Measurements from ENCODE around the gene BCKDK. TPM values are rescaled to one million over a fixed set of nuclear protein-coding genes. Genes with fewer than 3 reads are reported as not detected.
A peak's percentile ranks its signal among the peaks of the same experiment; 100 is the strongest.

The BCKDK gene
- total and polyA plus RNA-seq, 2 of the 13 experiments (the other 11 are each of a cell fraction or from before 2014, with no cell fraction given), result 24.9 to 42.6 TPM

- TF ChIP-seq PRDM10 (CRISPR knock-in tag; IDR thresholded peaks at IDR 0.05; ENCODE audit: low read depth) (peak; percentile 85; the same call in 1 of the 2 replicates), ZBTB26 (CRISPR knock-in tag; IDR thresholded peaks at IDR 0.05; ENCODE audit: borderline replicate concordance) (peak; percentile 88), KAT7 (CRISPR knock-in tag; IDR thresholded peaks at IDR 0.05; ENCODE audit: borderline replicate concordance) (peak; percentile 64; the same call in 1 of the 2 replicates), IKZF1 (IDR thresholded peaks at IDR 0.05) (no peak), ZNF781 (CRISPR knock-in tag; IDR thresholded peaks at IDR 0.05; ENCODE audit: borderline replicate concordance, not compliant biosample characterization) (peak; percentile 71), GATAD2A (CRISPR knock-in tag; IDR thresholded peaks at IDR 0.05) (peak; percentile 69), RARA (CRISPR knock-in tag; IDR thresholded peaks at IDR 0.05) (peak; percentile 46), SAFB2 (CRISPR knock-in tag; IDR thresholded peaks at IDR 0.05; ENCODE audit: borderline replicate concordance, low read depth) (peak; percentile 84; the same call in 1 of the 2 replicates), FOXK1 (CRISPR knock-in tag; IDR thresholded peaks at IDR 0.05; ENCODE audit: borderline replicate concordance, low read depth) (peak; percentile 60; the same call in 1 of the 2 replicates), MIER3 (CRISPR knock-in tag; IDR thresholded peaks at IDR 0.05; ENCODE audit: borderline replicate concordance) (peak; percentile 87; the same call in 1 of the 2 replicates), ZNF367 (CRISPR knock-in tag; IDR thresholded peaks at IDR 0.05; ENCODE audit: borderline replicate concordance) (no peak), ZNF574 (CRISPR knock-in tag; IDR thresholded peaks at IDR 0.05) (peak; percentile 66), MXD3 (CRISPR knock-in tag; IDR thresholded peaks at IDR 0.05) (peak; percentile 73; the same call in 1 of the 2 replicates), RFXAP (CRISPR knock-in tag; IDR thresholded peaks at IDR 0.05; ENCODE audit: borderline replicate concordance) (peak; percentile 47; the same call in 1 of the 2 replicates), GRHL1 (CRISPR knock-in tag; conservative IDR thresholded peaks at IDR 0.05) (no peak), KDM2A (CRISPR knock-in tag; IDR thresholded peaks at IDR 0.05; ENCODE audit: borderline replicate concordance, low read depth) (peak; percentile 89), MXD1 (CRISPR knock-in tag; IDR thresholded peaks at IDR 0.05) (peak; percentile 79)
Measured at GRCh38 chr16:31142109-31143010, 34.2 kb downstream of the BCKDK start (continued).
